Peyer's patch (tissue), 4 donors: ENCODE measurements around the gene RAVER2.

Source experiments
- CTCF ChIP-seq, 6 experiments: fragments of 450-650 bp in 4 of 6; fragments of 200-600 bp in 2 of 6; sonication (generic) in 1 of 6; IDR thresholded peaks; one replicate each; pipeline ENCODE4 v1.5.1; 2017 to 2019; ENCODE audit warnings: antibody characterized with exemption in 6 of 6, mild to moderate bottlenecking in 3 of 6, moderate library complexity in 1 of 6
- POLR2A ChIP-seq, 2 donors: fragments of 450-650 bp; IDR thresholded peaks; one replicate each; pipeline ENCODE4 v1.5.1; 2017; ENCODE audit warnings: antibody characterized with exemption in 2 of 2, mild to moderate bottlenecking in 2 of 2, moderate library complexity in 2 of 2

GRCh38 chr1:64836802-64837201, 91.9 kb downstream of the RAVER2 start:
- TF ChIP-seq POLR2A (IDR thresholded peaks at IDR 0.05) (no peak), CTCF (IDR thresholded peaks at IDR 0.05) (no peak)
